ENCODE measurements around the gene TFRC.

DNA sequence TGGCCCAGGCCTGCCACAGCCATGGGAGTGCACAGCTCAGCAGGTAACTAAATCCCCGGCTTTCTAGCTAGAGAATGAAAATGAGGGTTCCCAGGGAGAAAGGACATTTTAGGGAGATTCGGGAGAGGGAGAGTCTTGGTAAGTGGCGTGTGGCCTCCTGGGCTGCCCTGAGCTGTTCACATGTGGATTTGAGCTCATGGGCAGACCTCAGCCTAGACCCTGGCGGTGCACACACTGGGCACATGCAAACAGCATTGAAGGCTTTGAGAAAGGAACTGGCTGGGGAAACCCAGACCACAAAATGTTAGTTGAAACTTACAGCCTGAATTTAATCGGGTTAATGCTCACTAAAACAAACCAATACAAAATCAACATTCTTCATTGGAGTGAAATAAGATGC lies 72.4 kb downstream of the TFRC start:
- TF ChIP-seq POLR2A (IDR thresholded peaks at IDR 0.05) (no peak), EP300 (IDR thresholded peaks at IDR 0.05) (no peak), POLR2AphosphoS5 (IDR thresholded peaks at IDR 0.05) (no peak)
- TF ChIP-seq, protein P1, sequence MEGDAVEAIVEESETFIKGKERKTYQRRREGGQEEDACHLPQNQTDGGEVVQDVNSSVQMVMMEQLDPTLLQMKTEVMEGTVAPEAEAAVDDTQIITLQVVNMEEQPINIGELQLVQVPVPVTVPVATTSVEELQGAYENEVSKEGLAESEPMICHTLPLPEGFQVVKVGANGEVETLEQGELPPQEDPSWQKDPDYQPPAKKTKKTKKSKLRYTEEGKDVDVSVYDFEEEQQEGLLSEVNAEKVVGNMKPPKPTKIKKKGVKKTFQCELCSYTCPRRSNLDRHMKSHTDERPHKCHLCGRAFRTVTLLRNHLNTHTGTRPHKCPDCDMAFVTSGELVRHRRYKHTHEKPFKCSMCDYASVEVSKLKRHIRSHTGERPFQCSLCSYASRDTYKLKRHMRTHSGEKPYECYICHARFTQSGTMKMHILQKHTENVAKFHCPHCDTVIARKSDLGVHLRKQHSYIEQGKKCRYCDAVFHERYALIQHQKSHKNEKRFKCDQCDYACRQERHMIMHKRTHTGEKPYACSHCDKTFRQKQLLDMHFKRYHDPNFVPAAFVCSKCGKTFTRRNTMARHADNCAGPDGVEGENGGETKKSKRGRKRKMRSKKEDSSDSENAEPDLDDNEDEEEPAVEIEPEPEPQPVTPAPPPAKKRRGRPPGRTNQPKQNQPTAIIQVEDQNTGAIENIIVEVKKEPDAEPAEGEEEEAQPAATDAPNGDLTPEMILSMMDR (IDR thresholded peaks at IDR 0.05), result no peak
